DMS53 (cell line): Measurements from ENCODE around the gene HOXC10.

ENCODE experiments used
- DNase-seq: peaks from one replicate; lab custom pipeline; 2025; lab: John Stamatoyannopoulos, UW

HOXC10 gene

GRCh38 chr12:53965281-53966084, 19.5 kb upstream of the HOXC10 start:
- DNase-seq: no peak

DNA sequence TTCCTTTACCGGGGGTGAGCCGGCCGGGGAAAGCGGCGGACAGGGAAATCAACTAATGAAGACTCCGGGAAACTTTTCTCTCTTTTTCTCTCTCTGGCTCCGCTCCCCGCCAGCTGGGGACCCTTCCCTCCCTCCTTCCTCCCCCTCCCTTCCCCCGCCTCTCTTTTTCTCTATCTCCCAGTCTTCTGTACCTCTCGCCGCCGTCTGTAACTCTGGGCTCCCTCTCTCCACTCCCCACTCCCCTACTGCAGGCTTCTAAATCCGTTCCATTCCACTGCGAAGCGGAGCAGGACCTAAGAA, 18.9 kb upstream of the HOXC10 start:
- DNase-seq: no peak

DNA sequence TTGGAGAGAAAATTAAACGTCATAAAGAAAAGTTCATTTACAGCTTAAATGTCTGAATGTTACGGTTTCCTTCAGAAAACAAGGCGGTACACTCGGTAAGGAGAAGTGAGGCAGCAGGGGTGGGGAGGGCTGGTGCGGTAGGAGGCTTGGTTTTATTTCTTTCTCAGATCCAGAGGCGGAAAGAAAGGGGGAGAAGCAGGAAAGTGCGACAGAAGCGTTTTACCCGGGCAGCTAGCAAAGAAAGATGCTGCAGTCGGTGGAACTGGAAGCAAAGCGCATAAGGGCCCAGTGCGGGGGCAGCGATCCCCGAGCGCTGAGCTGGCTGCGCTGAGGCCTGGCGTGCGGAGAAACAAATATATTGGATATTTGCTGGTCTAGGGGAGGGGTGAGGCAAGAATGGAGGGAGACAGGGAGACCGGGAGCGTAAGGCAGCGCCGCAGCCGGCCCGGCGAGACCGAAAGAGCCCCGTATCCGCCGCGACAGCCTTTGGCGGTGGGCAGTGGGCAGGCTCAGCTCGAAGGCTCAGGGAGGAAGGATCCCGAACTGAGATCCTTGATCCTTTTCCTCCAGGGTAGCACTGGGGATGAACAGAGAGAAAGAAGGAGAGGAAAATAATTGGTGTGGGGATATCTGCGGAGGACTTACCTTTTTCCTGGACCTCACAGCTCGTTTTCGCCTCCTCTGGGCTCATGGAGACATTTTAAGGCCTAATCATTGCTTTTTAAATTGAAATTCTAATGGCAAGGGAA, 18.4 kb upstream of the HOXC10 start:
- no peak for DNase-seq

DNA sequence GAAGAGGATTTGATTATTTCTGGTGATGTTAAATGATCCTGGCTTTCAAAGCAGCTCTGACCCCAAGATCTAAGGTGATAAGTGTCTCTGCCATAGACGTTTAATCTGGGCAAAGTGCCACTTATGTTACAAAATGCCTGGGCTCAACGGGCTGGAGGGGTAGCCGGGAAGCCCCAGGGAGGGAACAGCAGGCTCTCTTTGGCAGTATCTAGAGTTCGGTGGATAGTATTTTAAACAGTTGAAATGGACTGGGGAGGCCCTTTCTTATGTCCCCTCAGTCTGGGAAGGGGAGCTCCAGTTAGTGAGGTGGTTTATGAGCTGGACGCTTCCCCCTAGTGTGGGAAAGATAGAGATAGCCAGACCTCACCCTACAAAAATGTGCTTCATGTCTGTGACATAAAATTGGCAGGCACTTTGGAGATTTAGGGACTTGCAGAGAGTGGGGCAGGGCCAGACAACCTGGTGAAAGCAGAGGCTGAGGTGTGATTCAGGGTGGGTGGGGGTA, 17.5 kb upstream of the HOXC10 start:
- no peak for DNase-seq

GRCh38 chr12:53968214-53969127, 16.5 kb upstream of the HOXC10 start:
- DNase-seq: no peak

DNA sequence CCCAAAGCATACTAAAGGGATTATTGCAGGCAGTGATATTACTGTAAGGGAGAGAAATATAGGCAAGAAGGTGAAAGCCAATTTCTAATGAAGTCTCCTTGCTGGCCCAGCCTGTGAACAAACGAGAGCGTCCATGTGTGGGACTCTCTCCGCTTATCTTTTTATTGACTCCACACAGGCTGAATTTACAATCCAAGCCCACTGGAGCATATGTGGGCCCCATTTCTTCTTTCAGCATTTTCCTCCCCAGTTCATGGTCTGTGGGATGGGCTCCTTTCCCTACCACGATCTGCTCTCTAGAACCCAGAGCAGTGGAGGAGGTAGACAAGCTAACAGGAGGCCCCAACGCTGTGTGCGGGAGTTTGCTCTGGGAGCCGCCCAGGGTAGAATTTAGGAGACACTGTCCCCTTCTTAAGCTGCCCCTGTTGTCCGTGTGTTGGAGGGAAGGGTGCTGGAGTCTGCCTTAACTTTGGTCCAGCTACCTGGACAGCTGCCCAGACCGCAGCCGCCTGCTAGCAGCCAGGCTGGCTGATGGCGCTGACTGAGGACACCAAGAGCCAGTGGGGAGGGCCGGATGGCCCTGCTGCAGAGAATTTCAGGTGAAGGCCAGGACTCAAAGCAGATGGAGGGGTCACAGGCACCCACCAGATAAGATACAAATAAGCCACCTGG, 15.2 kb upstream of the HOXC10 start:
- no peak for DNase-seq

- DNase-seq: no peak
Measured at GRCh38 chr12:53970451-53970850, 14.5 kb upstream of the HOXC10 start.

DNA sequence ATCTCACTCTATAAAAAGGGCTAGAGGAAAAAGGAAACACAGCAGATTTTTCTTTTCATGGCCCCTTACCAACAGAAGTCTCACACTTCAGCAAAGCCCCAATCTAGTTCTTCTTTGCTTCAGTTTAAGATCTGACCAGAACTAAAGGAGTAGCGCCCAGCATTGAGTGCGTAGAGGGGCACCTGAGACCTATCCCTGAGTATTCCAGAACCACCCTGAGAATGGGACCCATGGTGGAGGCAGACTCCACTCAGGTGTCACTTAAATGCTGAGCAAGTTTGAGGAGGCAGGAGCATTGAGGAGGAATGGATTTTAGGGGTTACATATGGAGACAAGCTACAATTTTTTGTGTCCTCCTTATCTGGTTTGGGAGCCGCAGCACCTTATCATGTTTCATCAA, 13.8 kb upstream of the HOXC10 start:
- no peak for DNase-seq

GRCh38 chr12:53971686-53972085, 13.3 kb upstream of the HOXC10 start:
- no peak for DNase-seq

DNA sequence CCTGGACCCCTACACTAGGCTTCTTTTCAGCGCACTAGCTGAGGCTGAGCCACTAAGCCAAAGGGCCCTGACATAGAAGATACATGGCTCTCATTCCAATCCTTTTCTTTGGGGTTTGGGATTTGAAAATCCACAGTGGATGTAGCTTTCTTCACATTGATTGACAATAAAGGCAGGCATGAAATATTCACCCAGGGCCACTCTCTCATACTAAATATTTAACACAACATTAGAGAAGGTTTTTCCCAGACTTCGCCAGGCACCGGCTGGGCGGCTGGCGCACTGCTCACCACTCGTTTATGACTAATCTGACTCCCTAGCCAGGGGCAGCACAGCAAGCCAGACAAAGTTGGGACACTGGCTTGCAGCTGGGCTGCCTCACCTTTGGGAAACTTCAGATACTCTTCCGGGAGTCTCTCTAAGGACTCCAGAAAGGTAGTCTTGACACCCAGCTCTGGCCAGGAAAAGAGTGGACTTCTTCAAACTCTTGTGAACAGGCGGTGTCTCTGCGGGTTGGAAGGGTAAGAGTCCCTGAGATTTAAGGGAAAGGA, 12.7 kb upstream of the HOXC10 start:
- no peak for DNase-seq

GRCh38 chr12:53972722-53973235, 12.2 kb upstream of the HOXC10 start, which contains the start of gene HOXC11:
Gene HOXC11, plus strand, starts transcription at chr12:53973126. Its CDS starts 116 bp downstream, at chr12:53973242.
- DNase-seq: no peak

DNA sequence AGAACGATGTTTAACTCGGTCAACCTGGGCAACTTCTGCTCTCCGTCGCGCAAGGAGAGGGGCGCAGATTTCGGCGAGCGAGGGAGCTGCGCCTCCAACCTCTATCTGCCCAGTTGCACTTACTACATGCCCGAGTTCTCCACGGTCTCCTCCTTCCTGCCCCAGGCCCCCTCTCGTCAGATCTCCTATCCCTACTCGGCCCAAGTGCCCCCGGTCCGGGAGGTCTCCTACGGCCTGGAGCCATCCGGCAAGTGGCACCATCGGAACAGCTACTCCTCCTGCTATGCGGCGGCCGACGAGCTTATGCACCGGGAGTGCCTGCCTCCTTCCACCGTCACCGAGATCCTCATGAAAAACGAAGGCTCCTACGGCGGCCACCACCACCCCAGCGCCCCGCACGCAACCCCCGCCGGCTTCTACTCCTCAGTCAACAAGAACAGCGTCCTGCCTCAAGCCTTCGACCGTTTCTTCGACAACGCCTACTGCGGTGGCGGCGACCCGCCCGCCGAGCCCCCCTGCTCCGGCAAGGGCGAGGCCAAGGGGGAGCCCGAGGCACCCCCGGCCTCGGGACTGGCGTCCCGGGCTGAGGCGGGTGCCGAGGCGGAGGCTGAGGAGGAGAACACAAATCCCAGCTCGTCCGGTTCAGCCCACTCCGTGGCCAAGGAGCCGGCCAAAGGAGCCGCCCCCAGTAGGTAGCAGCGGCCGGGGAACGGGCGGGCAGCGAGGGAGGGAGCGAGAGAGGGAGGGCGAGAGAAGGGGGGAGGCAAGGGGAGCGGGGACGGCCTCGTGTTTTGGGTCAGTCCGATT, 11.5 kb upstream of the HOXC10 start:
- DNase-seq: no peak

GRCh38 chr12:53974084-53975063, 10.6 kb upstream of the HOXC10 start, which contains the start of gene HOTAIR:
Gene HOTAIR, minus strand, starts transcription at chr12:53974954.
- DNase-seq: peak; percentile 38

DNA sequence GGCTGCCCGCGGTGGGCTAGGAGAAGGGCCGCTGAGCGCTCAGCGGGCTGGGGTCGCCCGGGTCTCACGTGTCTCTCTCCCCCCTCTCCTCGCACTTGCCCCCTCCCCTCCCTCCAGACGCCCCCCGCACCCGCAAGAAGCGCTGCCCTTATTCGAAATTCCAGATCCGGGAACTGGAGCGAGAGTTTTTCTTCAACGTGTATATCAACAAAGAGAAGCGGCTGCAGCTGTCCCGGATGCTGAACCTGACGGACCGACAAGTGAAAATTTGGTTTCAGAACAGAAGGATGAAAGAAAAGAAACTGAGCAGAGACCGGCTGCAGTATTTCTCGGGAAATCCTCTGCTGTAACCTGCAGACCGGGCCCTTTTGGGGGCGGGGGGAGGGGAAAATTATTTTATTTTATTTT, 9.9 kb upstream of the HOXC10 start:
- DNase-seq: peak; percentile 25

DNA sequence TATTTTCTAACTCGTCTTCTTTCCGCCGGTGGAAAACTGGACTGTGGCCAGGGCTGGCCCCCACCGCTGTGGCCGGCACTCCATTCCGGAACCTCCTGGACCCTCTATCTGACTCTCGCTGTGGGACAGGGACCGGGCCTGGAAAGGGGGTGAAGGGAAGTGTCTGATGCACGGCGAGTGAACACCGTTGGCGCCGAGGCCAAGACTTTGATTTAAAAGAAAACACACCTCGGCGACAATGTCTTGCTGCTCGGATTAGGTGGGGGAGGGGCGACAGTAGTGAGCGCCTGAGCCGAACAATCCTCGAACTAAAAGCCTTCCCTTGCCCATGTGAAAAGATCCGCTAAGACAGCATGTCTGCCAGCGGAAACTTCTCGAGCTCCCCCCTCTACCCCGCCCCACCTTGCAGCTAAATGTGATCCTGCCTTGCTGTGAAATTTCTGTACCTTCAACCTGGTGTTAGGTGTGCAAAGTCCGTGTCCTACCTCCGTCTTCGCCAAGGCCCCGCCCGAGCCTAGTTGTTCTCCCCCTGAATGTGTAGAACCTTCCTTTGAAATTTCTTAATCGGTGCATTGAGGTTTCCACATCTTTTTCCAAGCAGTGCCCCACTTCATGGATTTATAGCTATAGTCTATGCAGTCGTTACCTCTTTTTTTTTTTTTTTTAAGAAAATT, 9.3 kb upstream of the HOXC10 start:
- DNase-seq: no peak

DNA sequence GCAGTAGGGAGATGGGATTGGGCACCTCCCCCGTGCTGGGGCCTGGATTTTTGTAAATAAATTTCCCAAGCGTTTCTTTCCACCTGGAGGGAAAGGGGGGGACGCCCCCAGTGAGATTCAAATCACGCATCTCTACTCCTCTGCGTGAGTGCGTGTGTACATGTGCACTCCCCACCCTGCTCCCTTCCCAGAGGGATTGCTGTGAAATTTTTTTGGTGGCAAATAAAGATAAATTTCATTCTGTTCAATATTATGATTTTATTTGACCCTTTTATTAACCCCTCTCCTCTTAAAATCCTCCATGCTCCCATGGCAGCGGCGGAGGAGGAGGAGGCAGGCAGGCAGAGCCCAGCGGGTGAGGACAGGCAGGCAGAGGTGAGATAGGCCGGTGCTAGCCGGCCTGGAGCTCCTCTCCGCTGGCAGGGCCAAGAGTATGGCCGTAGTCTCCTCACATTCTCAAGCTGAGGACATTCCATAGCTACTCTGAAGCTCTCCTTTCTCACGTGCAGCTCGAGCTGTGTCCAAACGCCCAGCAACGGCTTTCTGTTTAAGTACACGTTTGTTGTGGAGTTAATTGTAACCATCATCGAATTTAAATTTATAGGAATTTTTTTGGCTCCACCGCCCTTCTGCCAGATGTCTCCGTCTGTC, 8.6 kb upstream of the HOXC10 start:
- DNase-seq: no peak

DNA sequence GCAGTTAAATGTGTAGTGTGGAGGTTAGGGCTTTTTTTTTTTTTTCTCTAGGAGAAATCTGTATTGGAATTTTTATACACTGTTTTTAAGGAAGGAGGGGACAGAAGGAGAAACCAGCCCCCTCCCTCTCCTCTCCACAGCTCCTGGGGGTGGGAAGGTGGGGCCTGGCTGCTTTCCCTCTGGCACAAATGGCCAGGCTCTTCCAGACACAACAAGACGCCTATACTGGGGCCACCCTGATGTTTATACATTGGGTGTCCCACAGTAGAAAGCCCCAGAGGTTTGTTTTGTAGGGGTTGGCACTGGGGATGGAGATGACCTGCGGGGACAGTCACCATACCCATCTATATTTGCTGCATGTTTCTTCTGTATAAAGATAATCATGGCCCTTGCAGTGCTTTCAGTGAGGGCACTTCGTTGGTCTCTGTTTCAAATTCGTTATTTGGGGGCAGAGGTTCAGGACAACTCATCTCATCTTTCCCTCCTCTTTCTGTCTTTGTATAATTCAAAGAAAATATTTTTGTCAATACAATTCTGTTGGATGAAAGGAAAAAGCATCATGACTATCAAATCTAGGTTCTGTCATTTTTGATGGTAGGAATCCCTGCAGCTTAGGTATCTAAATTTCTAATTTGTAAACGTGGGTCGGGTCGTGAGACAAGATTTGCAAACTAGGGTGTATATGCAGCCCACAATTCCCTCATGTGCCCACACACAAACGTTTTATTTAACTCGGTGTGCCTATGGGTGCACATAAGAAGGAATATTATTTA, 7.9 kb upstream of the HOXC10 start:
- DNase-seq: no peak
